ENCODE results near the gene MROH2A.

The MROH2A gene

GRCh38 chr2:233854241-233854981 lies 76.3 kb downstream of the MROH2A start, which contains the start of gene HJURP:
TSS of gene HJURP (minus strand) at chr2:233854535. CDS start at chr2:233854500, 35 bp downstream.
- no peaks in the 10 kb centered on the region for H3K9me3 ChIP-seq
- H3K4me1 ChIP-seq: peaks cover 0 to 10% (median 7%) of the 10 kb centered on the region in 4 donors
- peak; percentile 92 to 96 for DNase-seq
- peak within 1 kb of the TSS; percentile 62 to 77 for H3K4me3 ChIP-seq
- peak within 1 kb of the TSS; percentile 59 to 78 for H3K27ac ChIP-seq
- H3K36me3 ChIP-seq: no peaks in the 10 kb centered on the region
- H3K27me3 ChIP-seq: no peaks in the 10 kb centered on the region
- TF ChIP-seq CTCF (IDR thresholded peaks at IDR 0.05): no peak
- intact Hi-C loops (cut with DNase I; ENCODE audit: low total_unique reads): no loop called here

- H3K9me3 ChIP-seq: no peaks in the 10 kb centered on the region
- no peaks in the 10 kb centered on the region for H3K36me3 ChIP-seq
- intact Hi-C loops (cut with DNase I; ENCODE audit: low total_unique reads): no loop called here
- TF ChIP-seq CTCF (IDR thresholded peaks at IDR 0.05): no peak
- H3K4me3 ChIP-seq: no peak overlapping the region
- DNase-seq: no peak
- H3K4me1 ChIP-seq: peaks cover 0 to 10% (median 7%) of the 10 kb centered on the region in 4 donors
- peak overlapping the region in 1 of 2 donors; percentile 78 for H3K27ac ChIP-seq
- no peaks in the 10 kb centered on the region for H3K27me3 ChIP-seq
Measured at GRCh38 chr2:233855345-233855744, 77.2 kb downstream of the MROH2A start.

- intact Hi-C loops (cut with DNase I; ENCODE audit: low total_unique reads): no loop called here
- Histone ChIP-seq H3K27ac (no peak overlapping the region), H3K9me3 (no peaks in the 10 kb centered on the region), H3K4me3 (no peak overlapping the region), H3K4me1 (peaks cover 0 to 10% (median 7%) of the 10 kb centered on the region in 4 donors), H3K27me3 (no peaks in the 10 kb centered on the region), H3K36me3 (no peaks in the 10 kb centered on the region)
- no peak for DNase-seq
- TF ChIP-seq CTCF (IDR thresholded peaks at IDR 0.05): no peak
Measured at GRCh38 chr2:233856184-233856583, 78.1 kb downstream of the MROH2A start.

- no peak overlapping the region for H3K4me3 ChIP-seq
- peaks cover 0 to 10% (median 7%) of the 10 kb centered on the region in 4 donors for H3K4me1 ChIP-seq
- H3K9me3 ChIP-seq: no peaks in the 10 kb centered on the region
- intact Hi-C loops (cut with DNase I; ENCODE audit: low total_unique reads): no loop called here
- TF ChIP-seq CTCF (IDR thresholded peaks at IDR 0.05): no peak
- no peak overlapping the region for H3K27ac ChIP-seq
- H3K27me3 ChIP-seq: no peaks in the 10 kb centered on the region
- H3K36me3 ChIP-seq: no peaks in the 10 kb centered on the region
- peak in 1 of 2 donors; percentile 60 for DNase-seq
Measured at GRCh38 chr2:233857511-233858141, 79.5 kb downstream of the MROH2A start.

DNA sequence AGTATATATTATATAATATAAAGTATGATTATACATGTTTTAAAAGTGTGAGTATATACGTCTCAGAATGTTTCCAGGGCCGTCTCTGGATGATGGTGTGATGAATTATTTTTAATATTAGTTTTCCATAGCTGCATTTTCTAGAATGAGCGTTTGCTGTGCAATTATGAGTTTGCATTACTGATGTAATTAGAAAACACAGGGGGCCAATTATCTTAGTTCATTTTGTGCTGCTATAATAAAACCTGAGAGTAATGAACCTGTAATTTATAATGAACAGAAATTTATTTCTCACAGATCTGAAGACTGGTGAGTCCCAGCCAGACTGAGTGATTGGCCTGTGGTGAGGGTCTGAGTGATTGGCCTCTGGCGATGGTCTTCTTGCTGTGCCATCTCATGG lies 80.2 kb downstream of the MROH2A start:
- no peaks in the 10 kb centered on the region for H3K9me3 ChIP-seq
- TF ChIP-seq CTCF (IDR thresholded peaks at IDR 0.05): no peak
- intact Hi-C loops (cut with DNase I; ENCODE audit: low total_unique reads): no loop called here

More for the DNA sequence above, 80.2 kb downstream of the MROH2A start:
- no peak overlapping the region for H3K27ac ChIP-seq
- no peak overlapping the region for H3K4me3 ChIP-seq
- peaks cover 0 to 10% (median 7%) of the 10 kb centered on the region in 4 donors for H3K4me1 ChIP-seq
- H3K36me3 ChIP-seq: no peaks in the 10 kb centered on the region
- no peaks in the 10 kb centered on the region for H3K27me3 ChIP-seq
- DNase-seq: no peak

Measured in tibial artery (tissue), 4 donors.